Parathyroid adenoma (tissue), 2 donors: Measurements from ENCODE around the gene HJURP.

Experiments
- H2AFZ ChIP-seq: fragments of 300-600 bp; sonication (generic); one replicate; pipeline ENCODE4 v1.7.0; 2017; ENCODE audit warnings: antibody characterized with exemption, mild to moderate bottlenecking
- H3K27ac ChIP-seq: fragments of 300-600 bp; sonication (generic); one replicate; pipeline ENCODE4 v1.7.0; 2017
- H3K27me3 ChIP-seq: fragments of 300-600 bp; sonication (generic); one replicate; pipeline ENCODE4 v1.7.0; 2017; ENCODE audit warnings: low read length; ENCODE audit not compliant: control insufficient read depth, insufficient read depth
- H3K36me3 ChIP-seq: fragments of 300-600 bp; sonication (generic); one replicate; pipeline ENCODE4 v1.7.0; 2017; ENCODE audit warnings: low read length; ENCODE audit not compliant: control insufficient read depth, insufficient read depth
- H3K4me1 ChIP-seq: fragments of 300-600 bp; sonication (generic); one replicate; pipeline ENCODE4 v1.7.0; 2017; ENCODE audit warnings: control low read depth
- H3K4me2 ChIP-seq: fragments of 300-600 bp; sonication (generic); one replicate; pipeline ENCODE4 v1.7.0; 2017; ENCODE audit warnings: low read length
- H3K4me3 ChIP-seq: fragments of 300-600 bp; sonication (generic); one replicate; pipeline ENCODE4 v1.7.0; 2017; ENCODE audit warnings: low read depth, low read length
- H3K79me2 ChIP-seq: fragments of 300-600 bp; sonication (generic); one replicate; pipeline ENCODE4 v1.7.0; 2017; ENCODE audit warnings: control low read depth
- H3K9ac ChIP-seq: fragments of 300-600 bp; sonication (generic); one replicate; pipeline ENCODE4 v1.7.0; 2017; ENCODE audit warnings: mild to moderate bottlenecking
- H3K9me3 ChIP-seq: fragments of 300-600 bp; sonication (generic); one replicate; pipeline ENCODE4 v1.7.0; 2017; ENCODE audit warnings: low read length; ENCODE audit not compliant: control insufficient read depth
- CTCF ChIP-seq: fragments of 300-600 bp; sonication (generic); IDR thresholded peaks from one replicate; pipeline ENCODE4 v1.7.0; 2017; ENCODE audit warnings: antibody characterized with exemption, mild to moderate bottlenecking
- donor health status: primary hyperparathyroidism.

Gene HJURP

GRCh38 chr2:233830111-233830802 lies 24.1 kb downstream of the HJURP start:
- TF ChIP-seq CTCF: no peak
- Histone ChIP-seq H3K4me2 (no peak overlapping the region), H3K27ac (no peak overlapping the region)

GRCh38 chr2:233829193-233830110 lies 24.9 kb downstream of the HJURP start:
- no peaks in the 10 kb centered on the region for H3K79me2 ChIP-seq
- no peak overlapping the region for H2AFZ ChIP-seq
- no peaks in the 10 kb centered on the region for H3K27me3 ChIP-seq
- no peaks in the 10 kb centered on the region for H3K36me3 ChIP-seq
- no peak overlapping the region for H3K9ac ChIP-seq
- no peaks in the 10 kb centered on the region for H3K4me1 ChIP-seq
- no peak overlapping the region for H3K27ac ChIP-seq
- H3K4me3 ChIP-seq: no peak overlapping the region
- no peaks in the 10 kb centered on the region for H3K9me3 ChIP-seq
- no peak for TF ChIP-seq CTCF
- no peak overlapping the region for H3K4me2 ChIP-seq

More at GRCh38 chr2:233830111-233830802, 24.1 kb downstream of the HJURP start:
- Histone ChIP-seq H2AFZ (no peak overlapping the region), H3K4me1 (no peaks in the 10 kb centered on the region), H3K9ac (no peak overlapping the region), H3K79me2 (no peaks in the 10 kb centered on the region), H3K4me3 (no peak overlapping the region), H3K27me3 (no peaks in the 10 kb centered on the region), H3K36me3 (no peaks in the 10 kb centered on the region), H3K9me3 (no peaks in the 10 kb centered on the region)

GRCh38 chr2:233828546-233829192 lies 25.7 kb downstream of the HJURP start:
- H3K9ac ChIP-seq: no peak overlapping the region

GRCh38 chr2:233824373-233824772 lies 30.0 kb downstream of the HJURP start:
- H3K27me3 ChIP-seq: no peaks in the 10 kb centered on the region
- no peaks in the 10 kb centered on the region for H3K36me3 ChIP-seq
- H3K27ac ChIP-seq: no peak overlapping the region
- no peak overlapping the region for H2AFZ ChIP-seq
- no peaks in the 10 kb centered on the region for H3K4me1 ChIP-seq
- H3K9ac ChIP-seq: no peak overlapping the region
- H3K4me3 ChIP-seq: no peak overlapping the region
- no peaks in the 10 kb centered on the region for H3K79me2 ChIP-seq
- TF ChIP-seq CTCF: no peak
- H3K4me2 ChIP-seq: no peak overlapping the region
- H3K9me3 ChIP-seq: no peaks in the 10 kb centered on the region

More at GRCh38 chr2:233828546-233829192, 25.7 kb downstream of the HJURP start:
- no peaks in the 10 kb centered on the region for H3K27me3 ChIP-seq
- H3K9me3 ChIP-seq: no peaks in the 10 kb centered on the region
- no peaks in the 10 kb centered on the region for H3K4me1 ChIP-seq
- no peaks in the 10 kb centered on the region for H3K36me3 ChIP-seq
- H3K27ac ChIP-seq: no peak overlapping the region
- no peak overlapping the region for H3K4me3 ChIP-seq
- H2AFZ ChIP-seq: no peak overlapping the region
- no peaks in the 10 kb centered on the region for H3K79me2 ChIP-seq
- no peak for TF ChIP-seq CTCF
- no peak overlapping the region for H3K4me2 ChIP-seq
